Breast epithelium (tissue), 3 donors: ENCODE measurements around the gene NFATC3.

Experiments
- POLR2A ChIP-seq: fragments of 450-650 bp; IDR thresholded peaks from one replicate; pipeline ENCODE4 v1.6.1; 2016; ENCODE audit warnings: antibody characterized with exemption, mild to moderate bottlenecking, moderate library complexity
- TF ChIP-seq, protein P1 (sequence below), 3 donors: fragments of 450-650 bp; IDR thresholded peaks; one replicate each; pipeline ENCODE4 v1.5.1; 2016 to 2017; ENCODE audit warnings: antibody characterized with exemption in 3 of 3, mild to moderate bottlenecking in 3 of 3, moderate library complexity in 3 of 3

DNA sequence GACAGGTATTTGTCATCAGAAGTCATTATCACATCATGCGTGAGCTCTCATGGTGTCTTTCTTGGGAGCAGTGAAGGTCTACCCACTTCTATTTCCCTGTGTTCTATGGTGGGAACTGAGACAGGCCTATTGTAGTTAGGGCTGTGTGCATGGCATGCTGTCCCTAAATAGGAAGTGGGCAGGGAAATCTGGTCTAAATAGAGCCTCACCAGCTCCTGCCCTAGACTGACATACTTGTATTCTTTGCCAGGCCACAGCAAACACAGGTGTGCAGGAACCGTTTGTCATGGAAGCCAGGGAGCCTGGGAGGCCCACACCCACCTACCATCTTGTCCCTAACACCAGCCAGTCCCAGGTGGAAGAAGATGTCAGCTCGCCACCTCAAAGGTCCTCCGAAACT is 189.3 kb downstream of the NFATC3 start:
- TF ChIP-seq, protein P1, sequence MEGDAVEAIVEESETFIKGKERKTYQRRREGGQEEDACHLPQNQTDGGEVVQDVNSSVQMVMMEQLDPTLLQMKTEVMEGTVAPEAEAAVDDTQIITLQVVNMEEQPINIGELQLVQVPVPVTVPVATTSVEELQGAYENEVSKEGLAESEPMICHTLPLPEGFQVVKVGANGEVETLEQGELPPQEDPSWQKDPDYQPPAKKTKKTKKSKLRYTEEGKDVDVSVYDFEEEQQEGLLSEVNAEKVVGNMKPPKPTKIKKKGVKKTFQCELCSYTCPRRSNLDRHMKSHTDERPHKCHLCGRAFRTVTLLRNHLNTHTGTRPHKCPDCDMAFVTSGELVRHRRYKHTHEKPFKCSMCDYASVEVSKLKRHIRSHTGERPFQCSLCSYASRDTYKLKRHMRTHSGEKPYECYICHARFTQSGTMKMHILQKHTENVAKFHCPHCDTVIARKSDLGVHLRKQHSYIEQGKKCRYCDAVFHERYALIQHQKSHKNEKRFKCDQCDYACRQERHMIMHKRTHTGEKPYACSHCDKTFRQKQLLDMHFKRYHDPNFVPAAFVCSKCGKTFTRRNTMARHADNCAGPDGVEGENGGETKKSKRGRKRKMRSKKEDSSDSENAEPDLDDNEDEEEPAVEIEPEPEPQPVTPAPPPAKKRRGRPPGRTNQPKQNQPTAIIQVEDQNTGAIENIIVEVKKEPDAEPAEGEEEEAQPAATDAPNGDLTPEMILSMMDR (IDR thresholded peaks at IDR 0.05): no peak
- no peak for TF ChIP-seq POLR2A
